PFSK-1 (cell line): ENCODE data around the gene ARL11.

Source experiments
- FOXP2 ChIP-seq: optimal IDR thresholded peaks from 2 replicates; pipeline ENCODE3; 2011; ENCODE audit warnings: borderline replicate concordance, control low read depth, inconsistent platforms; ENCODE audit not compliant: insufficient read depth; ENCODE audit errors: extremely low read length, extremely low read depth
- POLR2AphosphoS5 ChIP-seq: IDR thresholded peaks from 2 replicates; pipeline ENCODE4 v1.6.1; 2012; ENCODE audit warnings: low read depth, mild to moderate bottlenecking, control low read depth, low read length, moderate library complexity
- TAF1 ChIP-seq: IDR thresholded peaks from 2 replicates; pipeline ENCODE4 v1.6.1; 2012; ENCODE audit warnings: low read length, control low read depth, borderline replicate concordance; ENCODE audit not compliant: insufficient read depth
- TF ChIP-seq, protein P1 (sequence below), 2 experiments: IDR thresholded peaks; 2 replicates each; pipeline versions ENCODE4 v1.6.1 to v1.8.0; 2011 to 2012; ENCODE audit warnings: low read depth in 2 of 2, low read length in 2 of 2, control low read depth in 1 of 2, inconsistent platforms in 1 of 2, mild to moderate bottlenecking in 1 of 2, moderate library complexity in 1 of 2; ENCODE audit not compliant: insufficient read depth in 1 of 2

DNA sequence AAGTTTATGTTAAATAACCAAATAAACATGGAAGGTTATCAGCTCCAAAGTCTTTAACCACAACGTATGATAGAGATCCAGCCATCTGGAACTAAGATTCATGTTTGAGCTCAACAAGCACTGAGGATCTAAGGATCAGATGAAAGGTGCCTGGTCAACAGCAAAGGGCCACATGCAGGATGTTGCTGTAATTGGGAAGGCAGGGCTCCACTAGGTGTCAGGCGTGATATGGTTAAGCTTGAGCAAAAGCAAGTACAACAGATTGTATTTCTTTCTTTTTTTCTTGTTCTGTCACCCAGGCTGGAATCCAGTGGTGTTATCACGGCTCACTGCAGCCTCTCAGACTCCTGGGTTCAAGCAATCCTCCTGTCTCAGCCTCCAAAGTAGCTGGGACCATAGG is 50.9 kb downstream of the ARL11 start:
- TF ChIP-seq, protein P1, sequence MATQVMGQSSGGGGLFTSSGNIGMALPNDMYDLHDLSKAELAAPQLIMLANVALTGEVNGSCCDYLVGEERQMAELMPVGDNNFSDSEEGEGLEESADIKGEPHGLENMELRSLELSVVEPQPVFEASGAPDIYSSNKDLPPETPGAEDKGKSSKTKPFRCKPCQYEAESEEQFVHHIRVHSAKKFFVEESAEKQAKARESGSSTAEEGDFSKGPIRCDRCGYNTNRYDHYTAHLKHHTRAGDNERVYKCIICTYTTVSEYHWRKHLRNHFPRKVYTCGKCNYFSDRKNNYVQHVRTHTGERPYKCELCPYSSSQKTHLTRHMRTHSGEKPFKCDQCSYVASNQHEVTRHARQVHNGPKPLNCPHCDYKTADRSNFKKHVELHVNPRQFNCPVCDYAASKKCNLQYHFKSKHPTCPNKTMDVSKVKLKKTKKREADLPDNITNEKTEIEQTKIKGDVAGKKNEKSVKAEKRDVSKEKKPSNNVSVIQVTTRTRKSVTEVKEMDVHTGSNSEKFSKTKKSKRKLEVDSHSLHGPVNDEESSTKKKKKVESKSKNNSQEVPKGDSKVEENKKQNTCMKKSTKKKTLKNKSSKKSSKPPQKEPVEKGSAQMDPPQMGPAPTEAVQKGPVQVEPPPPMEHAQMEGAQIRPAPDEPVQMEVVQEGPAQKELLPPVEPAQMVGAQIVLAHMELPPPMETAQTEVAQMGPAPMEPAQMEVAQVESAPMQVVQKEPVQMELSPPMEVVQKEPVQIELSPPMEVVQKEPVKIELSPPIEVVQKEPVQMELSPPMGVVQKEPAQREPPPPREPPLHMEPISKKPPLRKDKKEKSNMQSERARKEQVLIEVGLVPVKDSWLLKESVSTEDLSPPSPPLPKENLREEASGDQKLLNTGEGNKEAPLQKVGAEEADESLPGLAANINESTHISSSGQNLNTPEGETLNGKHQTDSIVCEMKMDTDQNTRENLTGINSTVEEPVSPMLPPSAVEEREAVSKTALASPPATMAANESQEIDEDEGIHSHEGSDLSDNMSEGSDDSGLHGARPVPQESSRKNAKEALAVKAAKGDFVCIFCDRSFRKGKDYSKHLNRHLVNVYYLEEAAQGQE (IDR thresholded peaks at IDR 0.05; ENCODE audit: insufficient read depth in 1 of 2, low read depth in 2 of 2, low read length in 2 of 2): no peak
- TF ChIP-seq POLR2AphosphoS5: no peak
- TF ChIP-seq FOXP2: no peak
- TF ChIP-seq TAF1: no peak
